GM13976 (cell line): ENCODE results near the gene SOX2.

Source experiments
- DNase-seq: peaks from one replicate; pipeline ENCODE4 v3.0.0; 2012; ENCODE audit warnings: low spot score
- CTCF ChIP-seq: IDR thresholded peaks from 2 replicates; pipeline ENCODE4 v1.5.1; 2012; ENCODE audit warnings: borderline replicate concordance, mild to moderate bottlenecking; ENCODE audit not compliant: insufficient read depth; ENCODE audit errors: extremely low read depth, missing control alignments, control extremely low read depth
- in situ Hi-C: fragments of 300-500 bp; cut with MboI; formaldehyde crosslinking; loops from one replicate; pipeline ENCODE4 v1.12.0; 2022; ENCODE audit warnings: low sequenced_read_pairs, mixed read lengths, inconsistent platforms; ENCODE audit not compliant: unreplicated experiment

SOX2 gene

DNA sequence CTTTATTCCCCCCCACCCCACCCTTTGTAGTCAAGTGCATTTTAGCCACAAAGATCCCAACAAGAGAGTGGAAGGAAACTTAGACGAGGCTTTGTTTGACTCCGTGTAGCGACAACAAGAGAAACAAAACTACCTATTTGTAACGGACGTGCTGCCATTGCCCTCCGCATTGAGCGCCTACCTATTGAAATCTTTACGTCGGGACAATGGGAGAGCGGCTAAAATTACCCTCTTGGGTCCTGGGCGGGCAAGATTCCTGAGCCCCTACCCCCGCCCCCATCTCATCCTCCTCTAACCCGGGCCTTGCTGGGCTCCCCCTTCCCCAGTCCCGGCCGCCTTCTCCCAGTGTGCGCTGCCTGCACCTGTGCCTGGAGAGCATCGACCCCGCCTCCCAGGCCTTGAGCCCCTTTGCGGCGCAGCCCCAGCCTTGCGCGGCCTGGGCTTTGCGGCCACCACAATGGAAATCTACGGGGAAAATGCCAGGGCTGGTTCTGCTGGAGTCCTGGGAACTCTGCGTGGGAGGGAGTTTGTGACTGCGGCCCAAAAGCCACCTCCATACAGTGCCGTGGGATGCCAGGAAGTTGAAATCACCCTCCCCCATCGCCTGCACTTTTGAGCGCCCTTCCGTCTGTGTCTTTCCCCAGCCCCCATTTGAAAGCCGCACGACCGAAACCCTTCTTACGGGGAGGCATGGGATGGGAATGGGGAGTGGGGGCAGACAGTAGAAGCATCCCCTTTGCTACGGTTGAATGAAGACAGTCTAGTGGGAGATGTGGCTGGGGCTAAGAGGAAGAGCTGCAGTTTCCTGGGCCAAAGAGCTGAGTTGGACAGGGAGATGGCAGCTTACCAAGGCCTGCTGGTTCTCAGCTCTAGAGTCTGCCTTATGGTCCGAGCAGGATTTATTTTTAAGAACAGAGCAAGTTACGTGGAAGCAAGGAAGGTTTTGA lies 1.1 kb upstream of the SOX2 start:
- no peak for TF ChIP-seq CTCF
- in situ Hi-C loops, result loop anchor here (25.0 kb wide), 1 partner anchor 552 kb away; no protein-coding TSS in a partner anchor
- DNase-seq, result no peak

DNA sequence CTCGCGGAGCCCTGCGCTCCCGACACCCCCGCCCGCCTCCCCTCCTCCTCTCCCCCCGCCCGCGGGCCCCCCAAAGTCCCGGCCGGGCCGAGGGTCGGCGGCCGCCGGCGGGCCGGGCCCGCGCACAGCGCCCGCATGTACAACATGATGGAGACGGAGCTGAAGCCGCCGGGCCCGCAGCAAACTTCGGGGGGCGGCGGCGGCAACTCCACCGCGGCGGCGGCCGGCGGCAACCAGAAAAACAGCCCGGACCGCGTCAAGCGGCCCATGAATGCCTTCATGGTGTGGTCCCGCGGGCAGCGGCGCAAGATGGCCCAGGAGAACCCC lies 464 bp downstream of the SOX2 start:
- in situ Hi-C loops, result loop anchor here (25.0 kb wide), 1 partner anchor 550 kb away; no protein-coding TSS in a partner anchor
- DNase-seq, result no peak
- TF ChIP-seq CTCF, result no peak

- no peak for TF ChIP-seq CTCF
- in situ Hi-C loops, result loop anchor here (25.0 kb wide), 1 partner anchor 550 kb away; no protein-coding TSS in a partner anchor
- DNase-seq, result no peak
Measured at GRCh38 chr3:181712553-181713279, 991 bp downstream of the SOX2 start.

GRCh38 chr3:181713280-181713647 lies 1.5 kb downstream of the SOX2 start:
- no peak for DNase-seq
- no peak for TF ChIP-seq CTCF
- in situ Hi-C loops, result loop anchor here (25.0 kb wide), 1 partner anchor 549 kb away; no protein-coding TSS in a partner anchor

- in situ Hi-C loops, result loop anchor here (25.0 kb wide), 1 partner anchor 548 kb away; no protein-coding TSS in a partner anchor
- DNase-seq, result no peak
- no peak for TF ChIP-seq CTCF
Measured at GRCh38 chr3:181713676-181714612, 2.2 kb downstream of the SOX2 start.
